Stimulated activated CD8-positive, alpha-beta memory T cell treated with anti-CD3 and anti-CD28 coated beads, Interleukin-12 subunit alpha, Interleukin-12 subunit beta, amount 100 ng/mL, for 24 hours (primary cell): ENCODE data around the gene FBXW7.

ENCODE experiments used
- DNase-seq: peaks from one replicate; pipeline ENCODE4 v3.0.0-alpha.2; 2020; ENCODE audit errors: extremely low read depth

FBXW7 gene

GRCh38 chr4:152471251-152471792, 64.6 kb downstream of the FBXW7 start:
- DNase-seq = no peak

GRCh38 chr4:152468408-152468807, 67.5 kb downstream of the FBXW7 start:
- no peak for DNase-seq

GRCh38 chr4:152467101-152467500, 68.8 kb downstream of the FBXW7 start:
- DNase-seq = no peak

- no peak for DNase-seq
These were observed 71.7 kb downstream of the FBXW7 start for GRCh38 chr4:152464030-152464823.

- DNase-seq = no peak
These were observed 72.3 kb downstream of the FBXW7 start for GRCh38 chr4:152463562-152463961.

GRCh38 chr4:152462695-152463094, 73.2 kb downstream of the FBXW7 start:
- no peak for DNase-seq

- DNase-seq = no peak
These were observed 73.8 kb downstream of the FBXW7 start for GRCh38 chr4:152462047-152462446.

GRCh38 chr4:152460488-152460887, 75.4 kb downstream of the FBXW7 start:
- DNase-seq = no peak

GRCh38 chr4:152459326-152459725, 76.6 kb downstream of the FBXW7 start:
- no peak for DNase-seq

GRCh38 chr4:152458801-152459302, 77.0 kb downstream of the FBXW7 start:
- DNase-seq = no peak

GRCh38 chr4:152456609-152457008, 79.3 kb downstream of the FBXW7 start:
- DNase-seq = no peak

- DNase-seq = no peak
These were observed 80.6 kb downstream of the FBXW7 start for GRCh38 chr4:152455311-152455710.

GRCh38 chr4:152454398-152455011, 81.4 kb downstream of the FBXW7 start:
- no peak for DNase-seq

GRCh38 chr4:152451496-152451895, 84.4 kb downstream of the FBXW7 start:
- no peak for DNase-seq

- DNase-seq = no peak
These were observed 87.0 kb downstream of the FBXW7 start for GRCh38 chr4:152448854-152449253.

GRCh38 chr4:152448038-152448707, 87.7 kb downstream of the FBXW7 start:
- DNase-seq = no peak

- no peak for DNase-seq
These were observed 92.0 kb downstream of the FBXW7 start for GRCh38 chr4:152443859-152444258.

GRCh38 chr4:152437561-152437960, 98.3 kb downstream of the FBXW7 start:
- no peak for DNase-seq

- no peak for DNase-seq
These were observed 99.5 kb downstream of the FBXW7 start for GRCh38 chr4:152436384-152436783.

GRCh38 chr4:152434011-152434410, 101.9 kb downstream of the FBXW7 start:
- no peak for DNase-seq

- no peak for DNase-seq
These were observed 104.1 kb downstream of the FBXW7 start for GRCh38 chr4:152431784-152432183.

- DNase-seq = no peak
These were observed 104.6 kb downstream of the FBXW7 start for GRCh38 chr4:152431291-152431690.
